Islet of Langerhans (tissue), 1 donor: ENCODE measurements around the gene RPE65.
"Not testable (repeated sequence)": the region's sequence is repeated elsewhere in the genome, so short reads cannot be mapped to it uniquely, and the experiment has no call there.

Experiments
- FAIRE-seq: peaks from one replicate; lab custom pipeline; 2011; peaks lifted over from hg19 to GRCh38; lab: Jason Lieb, UNC

Gene RPE65

DNA sequence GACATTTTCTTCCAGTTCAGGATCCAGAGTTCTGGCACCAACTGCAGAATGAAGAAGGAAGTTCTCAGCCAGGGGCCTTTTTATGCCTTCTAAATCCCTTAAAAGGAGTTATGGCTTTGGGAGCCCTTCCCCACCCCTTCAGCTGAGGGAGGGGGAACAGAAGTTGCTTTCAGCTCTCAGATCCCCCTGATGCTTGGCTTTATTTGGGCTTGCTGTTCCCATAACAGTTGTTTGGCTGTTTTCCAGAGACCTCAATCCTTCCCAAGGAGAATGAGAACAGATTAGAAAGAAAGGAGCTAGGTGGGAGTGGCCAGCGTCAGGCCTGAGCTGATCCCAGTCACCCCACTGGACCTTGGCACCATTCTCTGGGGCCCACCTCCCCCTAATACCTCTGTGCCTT, at the start of gene RPE65:
RPE65 (minus strand) TSS at position 54 of the 400 bp plus-strand sequence; CDS start at position 5, 49 bp downstream.
- FAIRE-seq: no peak

DNA sequence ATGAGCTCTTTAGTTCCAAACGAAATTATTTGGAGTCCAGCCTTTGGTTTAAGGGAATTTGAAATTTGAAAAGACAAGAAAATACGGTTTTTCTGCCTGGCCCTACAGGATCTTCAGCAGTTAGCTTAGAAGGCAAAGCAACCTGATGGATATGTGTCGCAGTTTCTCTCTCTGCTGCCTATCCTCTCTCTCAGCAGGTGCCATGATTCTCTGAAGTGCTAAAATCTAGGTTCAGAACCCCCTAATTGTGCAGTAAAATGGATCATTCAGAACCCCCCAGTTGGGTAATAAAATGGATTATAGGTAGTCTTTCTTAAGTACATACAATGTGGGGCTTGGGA, 47.6 kb upstream of the RPE65 start:
- FAIRE-seq: no peak

DNA sequence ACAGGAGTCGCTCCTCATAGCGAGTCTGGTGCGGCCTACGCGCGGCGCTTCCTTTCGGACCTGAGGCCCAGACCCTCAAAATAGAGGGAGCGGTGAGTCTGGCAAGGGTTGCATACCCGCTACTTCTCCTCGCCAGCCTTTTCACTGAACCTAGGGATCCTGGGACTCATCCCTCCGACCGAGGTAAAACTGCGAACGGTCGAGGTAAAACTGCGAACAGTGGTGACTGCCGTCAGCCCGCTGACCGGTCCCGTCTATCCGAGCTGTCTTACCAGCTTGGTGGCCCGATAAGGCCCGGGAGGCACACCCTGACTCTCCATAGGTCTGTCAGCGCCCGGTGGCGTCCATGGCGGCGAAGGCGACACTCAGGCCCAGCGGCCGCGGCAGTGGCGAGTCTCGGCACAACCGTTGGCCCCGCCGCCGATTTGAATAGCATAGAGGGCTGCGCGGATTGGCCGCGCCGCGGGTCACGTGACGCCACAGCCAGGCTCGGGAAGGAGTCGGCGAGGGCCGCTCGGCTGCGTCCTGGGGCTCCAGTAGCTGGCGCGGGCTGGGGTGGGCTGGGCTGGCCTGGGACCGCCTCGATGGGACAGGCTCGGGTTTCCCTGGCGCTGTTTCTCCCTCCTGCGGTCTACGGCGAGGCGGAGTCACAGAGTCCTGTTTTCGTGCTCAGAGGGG, 47.1 kb upstream of the RPE65 start, which contains the start of gene DEPDC1:
DEPDC1 (minus strand) TSS at position 403 of the 678 bp plus-strand sequence; CDS start at position 320, 83 bp downstream.
- no peak for FAIRE-seq

DNA sequence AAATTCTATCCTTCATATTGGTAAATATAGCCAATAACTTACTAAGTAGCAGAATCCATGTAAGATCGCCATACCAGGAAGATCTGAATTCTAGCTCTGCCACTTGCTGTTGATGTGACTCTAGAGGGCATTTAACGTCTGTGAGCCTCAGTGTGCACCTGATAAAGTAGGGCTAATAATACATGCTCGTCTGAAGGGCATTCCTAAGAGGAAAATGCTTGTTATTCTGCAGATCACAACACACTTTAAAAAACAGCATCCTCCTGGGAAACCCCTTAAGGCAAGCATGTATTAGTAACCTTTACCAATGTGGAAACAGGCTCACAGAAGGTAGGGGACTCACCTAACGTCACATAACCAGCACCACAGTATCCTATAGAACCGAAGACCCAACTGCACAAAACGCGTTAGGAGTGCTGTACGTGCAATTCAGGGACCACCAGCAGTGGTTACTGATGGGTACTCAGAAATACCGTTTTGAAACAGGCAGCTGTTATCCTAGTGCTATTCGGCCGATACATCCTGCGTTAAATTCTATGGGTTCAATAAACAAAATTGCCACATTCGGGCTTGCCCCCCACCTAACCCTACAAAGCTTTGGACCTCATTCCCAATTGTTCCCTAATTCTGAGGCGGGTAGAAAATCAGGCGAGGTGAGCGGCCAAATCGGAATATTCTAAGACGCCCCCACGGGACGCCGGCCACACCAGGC, 46.4 kb upstream of the RPE65 start:
- FAIRE-seq: no peak

DNA sequence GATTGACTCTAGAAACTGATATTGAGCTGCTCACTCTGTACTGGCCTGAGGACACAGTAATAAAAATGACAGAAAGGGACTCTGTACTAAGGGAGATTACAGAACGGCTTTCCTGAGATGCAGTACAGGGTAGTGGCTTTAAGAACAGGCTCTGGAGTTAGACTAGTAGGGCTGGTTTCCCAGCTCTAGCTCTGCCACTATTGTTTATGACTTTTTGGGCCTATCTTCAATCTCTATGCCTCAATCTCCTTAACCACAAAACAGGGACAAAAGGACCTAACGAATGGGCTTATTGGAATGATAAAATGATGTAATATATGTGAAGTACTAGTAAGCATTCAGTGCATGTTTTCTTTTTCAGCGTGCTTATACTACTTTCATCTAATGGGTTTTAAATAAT, 45.8 kb upstream of the RPE65 start:
- no peak for FAIRE-seq

DNA sequence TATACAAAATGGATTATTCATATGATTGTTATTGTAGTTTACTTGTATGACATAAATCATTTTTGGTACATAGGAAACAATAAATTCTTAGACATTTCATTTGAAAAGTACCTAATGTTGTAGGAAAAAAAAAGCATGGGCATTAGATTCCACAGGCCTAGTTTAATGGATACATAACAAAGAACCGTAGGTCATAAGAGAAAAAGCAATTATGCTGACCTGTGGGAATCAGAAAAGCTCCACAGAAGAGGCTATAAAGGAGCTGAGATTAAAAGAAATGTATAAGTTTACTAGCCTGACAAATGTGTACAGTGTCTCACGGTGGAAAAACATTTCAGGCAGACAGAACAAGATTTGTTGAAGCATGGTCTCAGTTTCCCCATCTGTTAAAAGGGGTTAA, 43.4 kb upstream of the RPE65 start:
- no peak for FAIRE-seq

DNA sequence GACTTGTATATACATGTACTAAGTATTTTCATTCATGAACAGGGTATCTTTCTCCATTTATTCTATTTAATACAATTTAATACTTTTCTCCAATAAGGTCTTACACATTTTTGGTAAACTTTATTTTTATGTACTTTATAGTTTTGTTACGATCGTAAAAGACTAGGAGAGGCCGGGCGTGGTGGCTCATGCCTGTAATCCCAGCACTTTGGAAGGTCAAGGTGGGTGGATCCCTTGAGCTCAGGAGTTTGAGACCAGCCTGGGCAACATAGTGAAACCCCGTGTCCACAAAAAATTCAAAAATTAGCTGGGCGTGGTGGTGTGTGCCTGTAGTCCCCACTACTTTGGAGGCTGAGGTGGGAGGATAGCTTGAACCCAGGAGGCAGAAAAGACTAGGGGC, 42.5 kb upstream of the RPE65 start:
- not testable (repeated sequence) for FAIRE-seq

DNA sequence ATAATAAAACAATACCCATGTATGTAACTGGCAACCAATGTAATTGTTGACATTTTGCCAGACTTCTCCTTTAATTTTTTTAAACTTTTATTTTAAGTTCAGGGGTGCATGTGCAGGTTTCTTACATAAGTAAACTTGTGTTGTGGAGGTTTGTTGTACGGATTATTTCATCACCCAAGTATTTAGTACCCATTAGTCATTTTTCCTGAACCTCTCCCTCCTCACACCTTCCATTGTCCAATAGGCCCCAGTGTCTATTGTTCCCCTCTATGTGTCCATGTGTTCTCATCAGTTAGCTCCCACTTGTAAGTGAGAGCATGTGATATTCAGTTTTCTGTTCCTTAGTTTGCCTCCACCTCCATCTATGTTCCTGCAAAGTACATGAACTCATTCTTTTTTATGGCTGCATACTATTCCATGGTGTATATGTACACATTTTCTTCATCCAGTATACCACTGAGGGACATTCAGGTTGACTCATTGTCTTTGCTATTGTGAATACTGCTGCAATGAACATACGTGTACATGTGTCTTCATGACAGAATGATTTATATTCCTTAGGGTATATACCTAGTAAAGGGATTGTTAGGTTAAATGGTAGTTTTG, 40.4 kb upstream of the RPE65 start:
- FAIRE-seq: no peak

DNA sequence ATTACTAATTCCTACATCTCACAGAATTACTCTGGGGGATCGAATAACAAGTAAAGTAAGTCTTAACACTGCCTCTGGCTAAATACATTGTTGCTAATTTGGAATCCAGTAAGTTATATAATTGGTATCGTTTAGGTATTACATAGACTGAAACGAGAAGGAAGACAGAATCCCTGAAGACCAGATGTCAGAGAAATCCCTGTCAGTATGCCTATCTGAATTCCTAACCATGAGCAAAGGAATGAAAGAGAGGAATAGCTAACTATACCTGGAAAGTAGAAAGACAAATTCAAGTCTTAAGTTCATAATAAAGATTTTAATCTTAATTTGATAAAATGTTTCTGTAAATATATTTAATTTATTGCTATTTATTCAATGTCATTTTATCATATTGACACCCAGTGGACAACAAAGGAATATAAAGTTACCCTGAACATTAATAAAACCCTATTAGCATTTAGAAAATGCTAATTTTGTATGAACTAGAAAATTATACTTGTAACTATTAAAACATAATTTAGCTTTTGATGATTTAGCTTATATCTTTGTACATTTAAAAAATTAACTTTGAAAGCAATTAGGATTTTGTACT, 35.8 kb upstream of the RPE65 start:
- FAIRE-seq: no peak

DNA sequence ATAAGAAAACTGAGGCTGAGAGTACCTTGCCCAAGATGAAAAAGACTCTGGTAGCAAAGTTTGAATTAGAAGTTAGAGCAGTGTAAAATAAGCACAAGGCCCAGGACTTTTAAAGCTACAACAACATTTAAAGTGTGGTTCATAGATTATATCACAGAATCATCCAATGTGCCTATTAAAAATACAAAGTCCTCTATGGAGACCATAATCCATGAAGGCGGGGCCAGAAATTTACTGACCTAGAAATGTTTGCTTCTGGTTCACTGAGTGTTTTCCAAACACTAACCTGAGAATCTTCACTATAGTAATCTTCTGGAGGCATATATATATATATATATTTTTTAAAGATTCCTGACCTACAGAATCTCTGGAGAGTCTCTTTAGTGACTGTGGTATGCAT, 34.9 kb upstream of the RPE65 start:
- FAIRE-seq: no peak

DNA sequence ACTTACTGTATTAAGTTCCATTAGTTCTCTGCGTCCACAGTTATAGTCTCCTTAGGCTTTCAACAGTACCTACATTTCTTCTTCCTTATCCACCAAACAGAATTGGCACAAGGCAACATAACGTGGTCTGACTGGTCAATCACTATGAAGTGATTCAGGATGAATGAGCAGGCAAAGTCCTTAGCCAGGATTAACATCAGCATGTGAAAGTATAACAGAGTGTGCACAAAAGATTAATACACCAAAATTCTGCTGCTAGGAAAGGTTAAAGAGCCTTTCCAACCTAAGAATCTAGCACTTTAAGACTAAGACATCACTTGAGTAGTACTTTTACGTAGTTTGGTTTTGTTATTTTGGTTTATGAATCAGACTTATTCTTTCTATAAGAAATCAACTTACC, 31.3 kb upstream of the RPE65 start:
- no peak for FAIRE-seq

DNA sequence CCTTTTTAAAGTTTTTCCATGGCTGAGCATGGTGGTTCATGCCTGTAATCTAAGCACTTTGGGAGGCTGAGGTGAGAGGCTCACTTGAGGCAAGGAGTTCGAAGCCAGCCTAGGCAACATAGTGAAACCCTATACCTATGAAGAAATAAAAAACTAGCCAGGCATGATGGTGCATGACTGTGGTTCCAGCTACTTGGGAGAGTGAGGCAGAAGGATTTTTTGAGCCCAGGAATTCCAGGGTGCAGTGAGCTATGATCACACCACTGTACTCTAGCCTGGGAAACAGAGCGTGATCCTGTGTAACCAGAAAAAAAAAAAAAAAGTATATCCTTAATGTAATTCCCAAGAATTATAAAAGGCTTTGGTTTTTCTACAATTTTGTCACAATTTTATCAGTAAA, 29.7 kb upstream of the RPE65 start:
- no peak for FAIRE-seq

DNA sequence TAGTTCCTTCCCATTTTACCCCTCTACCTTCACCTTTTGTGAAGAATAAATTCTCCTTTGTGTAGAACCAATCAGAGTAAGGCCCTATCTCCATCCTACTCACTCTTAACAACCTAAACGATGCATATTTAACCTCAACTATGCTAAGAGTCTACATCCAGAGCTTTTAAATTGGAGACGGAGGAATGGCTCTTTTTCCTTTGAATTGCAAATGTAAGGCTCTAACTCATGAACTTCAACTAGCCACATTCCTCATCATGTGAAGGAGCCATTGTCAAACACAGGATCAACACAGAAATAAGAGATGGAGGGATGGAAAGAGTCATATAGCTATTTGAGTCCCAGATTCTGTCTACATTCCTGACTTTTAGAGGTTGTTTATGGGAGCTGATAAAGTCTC, 28.9 kb upstream of the RPE65 start:
- no peak for FAIRE-seq

DNA sequence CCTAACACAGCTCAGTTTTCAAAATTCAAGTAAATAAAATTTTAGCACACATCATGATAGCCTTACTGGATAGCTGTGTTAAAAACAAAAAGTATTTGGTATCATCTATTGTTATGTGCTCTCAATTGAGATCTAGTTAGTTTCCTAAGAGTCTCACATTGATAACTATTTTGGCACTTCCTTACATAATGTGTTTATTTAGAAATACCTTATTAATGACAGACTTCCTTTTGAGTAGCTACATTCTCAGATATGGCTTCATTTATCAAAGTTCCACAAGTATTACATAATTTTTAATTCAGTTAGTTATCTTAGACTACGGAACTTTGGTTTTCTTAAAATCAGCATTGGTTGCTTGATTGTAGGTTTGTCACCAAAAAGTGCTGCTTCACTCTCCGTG, 26.9 kb upstream of the RPE65 start:
- not testable (repeated sequence) for FAIRE-seq

DNA sequence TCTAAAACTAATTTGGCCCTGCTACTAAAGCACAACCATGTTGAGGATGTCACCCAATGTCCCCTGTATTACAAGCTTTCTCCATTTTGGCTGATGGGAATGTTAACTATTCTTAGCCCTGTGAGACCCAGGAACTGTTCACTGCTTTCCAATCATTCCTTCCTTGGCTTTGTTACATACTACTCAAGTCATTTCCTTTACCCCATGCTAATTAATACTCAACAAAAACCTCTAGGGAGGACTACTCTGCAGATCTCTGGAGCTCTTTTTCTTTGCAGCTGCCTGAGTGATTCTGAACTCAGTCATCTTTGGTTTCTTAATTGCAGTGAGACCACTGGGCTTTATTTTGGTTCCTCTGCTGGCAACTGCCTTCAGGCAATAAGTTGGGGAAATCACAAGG, 23.3 kb upstream of the RPE65 start:
- FAIRE-seq: no peak

DNA sequence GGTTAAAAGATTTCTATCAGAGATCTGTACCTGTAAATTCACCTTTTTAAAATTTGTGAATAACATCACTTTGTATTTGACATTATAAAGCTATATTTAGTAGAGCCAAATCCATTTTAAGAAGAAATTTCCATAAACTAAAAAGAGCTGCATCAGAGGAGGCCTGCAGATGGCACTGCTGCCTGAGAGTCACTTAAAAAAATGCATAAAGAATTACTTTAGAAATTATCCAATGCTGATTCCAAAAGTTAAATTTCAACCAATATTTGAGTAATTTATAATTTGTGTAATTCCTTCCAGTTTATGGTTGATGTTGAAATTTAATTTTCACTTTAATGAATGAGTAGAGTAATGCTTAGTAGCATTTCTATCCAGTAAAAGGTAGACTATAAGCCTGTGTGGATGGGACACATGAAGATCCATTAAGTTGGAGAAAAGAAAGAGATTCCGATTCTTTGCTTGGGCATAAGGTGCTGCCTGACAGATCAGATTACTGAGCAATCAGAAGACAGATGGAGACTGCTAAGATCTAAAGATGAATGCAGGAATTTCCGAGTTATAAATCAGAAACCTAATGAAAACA, 20.7 kb upstream of the RPE65 start:
- FAIRE-seq: peak; percentile 94

DNA sequence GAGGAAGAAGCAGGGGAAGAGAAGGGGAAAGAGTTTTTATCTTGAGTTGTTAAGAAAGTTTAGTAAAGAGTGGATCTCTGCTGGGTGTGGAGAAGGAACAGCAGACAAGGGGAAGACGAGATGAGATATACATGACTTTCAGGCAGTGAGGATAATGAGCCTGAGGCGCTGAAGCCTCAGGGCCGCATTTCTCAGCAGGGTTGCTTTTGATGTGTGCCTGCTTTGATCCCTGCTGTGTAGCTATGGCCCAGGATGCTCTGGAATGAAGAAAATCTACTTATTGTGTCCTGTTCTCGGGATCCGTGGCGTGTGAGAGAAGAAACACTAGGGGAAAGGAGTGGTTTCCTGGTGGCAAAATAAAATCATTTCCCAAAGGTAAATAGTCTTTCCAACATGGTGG, 15.1 kb upstream of the RPE65 start:
- FAIRE-seq: no peak

DNA sequence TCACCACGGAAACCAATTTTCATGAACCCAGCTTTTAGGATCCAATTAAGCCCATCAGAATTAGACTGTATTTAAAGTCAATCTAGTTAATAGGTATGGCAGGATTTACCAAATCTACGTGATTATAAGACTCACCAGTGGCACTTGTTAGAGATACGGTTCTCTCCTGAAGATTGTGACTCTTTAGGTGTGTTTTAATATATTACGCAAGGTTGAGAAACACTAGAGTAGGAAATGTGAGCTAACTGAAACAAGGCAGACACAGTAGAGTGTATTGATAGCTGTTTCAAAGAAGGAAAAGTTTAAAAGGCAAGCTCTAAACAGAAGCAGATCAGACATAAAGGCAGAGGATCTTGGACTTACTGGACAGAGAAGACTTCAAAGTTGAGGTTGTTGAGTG, 11.2 kb upstream of the RPE65 start:
- no peak for FAIRE-seq

DNA sequence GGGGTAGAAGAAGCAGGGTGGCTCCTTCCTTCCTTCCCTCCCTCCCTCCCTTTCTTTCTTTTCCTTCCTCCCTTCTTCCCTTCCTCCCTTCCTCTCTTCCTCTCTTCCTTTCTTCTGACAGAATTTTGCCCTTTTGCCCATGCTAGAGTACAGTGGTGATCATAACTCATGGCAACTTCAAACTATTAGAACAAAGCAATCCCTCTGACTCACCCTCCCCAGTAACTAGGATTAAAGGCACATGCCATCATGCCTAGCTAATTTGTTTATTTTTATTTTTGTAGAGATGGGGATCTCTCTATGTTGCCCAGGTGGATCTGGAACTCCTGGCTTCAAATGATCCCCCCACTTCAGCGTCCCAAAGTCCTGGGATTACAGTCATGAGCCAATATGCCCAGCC, 10.0 kb upstream of the RPE65 start:
- no peak for FAIRE-seq

DNA sequence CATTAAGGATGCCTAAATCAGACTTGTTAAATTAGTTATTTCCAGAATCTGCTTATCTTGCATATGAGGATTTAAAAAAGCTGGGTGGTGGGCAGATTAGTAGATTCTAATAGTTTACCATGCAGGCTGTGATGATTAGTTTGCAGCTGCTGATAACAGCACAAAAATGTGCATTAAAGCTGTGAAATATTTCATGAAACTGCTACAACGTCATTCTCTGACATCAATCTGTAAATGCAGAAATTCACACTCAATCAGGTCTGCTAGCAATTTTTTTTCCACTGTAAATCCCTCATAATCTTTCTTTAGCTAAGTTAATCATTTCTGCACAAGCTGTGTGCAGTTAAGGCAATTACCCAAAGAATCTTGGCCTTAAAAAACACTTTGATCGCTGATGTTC, 9.3 kb upstream of the RPE65 start:
- FAIRE-seq: no peak

DNA sequence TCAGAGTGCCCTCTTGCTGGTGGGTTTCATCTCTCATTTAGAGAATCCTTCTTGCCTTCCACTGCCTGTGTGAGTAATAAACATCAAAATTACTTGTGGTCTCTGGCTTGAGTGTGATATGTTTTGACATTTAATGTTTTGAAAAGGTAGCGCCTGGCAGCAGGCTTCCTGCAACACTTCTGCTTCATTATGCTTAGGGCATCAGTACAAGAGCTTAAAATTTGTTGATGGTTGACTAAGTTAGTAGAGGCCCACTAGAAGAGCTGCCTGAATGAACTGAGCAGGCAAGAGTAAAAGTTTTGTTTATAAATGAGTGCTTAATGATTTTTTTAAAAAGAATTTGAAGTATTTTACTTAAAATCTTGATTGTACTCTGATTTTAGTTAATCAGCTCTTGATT, 6.4 kb upstream of the RPE65 start:
- no peak for FAIRE-seq

DNA sequence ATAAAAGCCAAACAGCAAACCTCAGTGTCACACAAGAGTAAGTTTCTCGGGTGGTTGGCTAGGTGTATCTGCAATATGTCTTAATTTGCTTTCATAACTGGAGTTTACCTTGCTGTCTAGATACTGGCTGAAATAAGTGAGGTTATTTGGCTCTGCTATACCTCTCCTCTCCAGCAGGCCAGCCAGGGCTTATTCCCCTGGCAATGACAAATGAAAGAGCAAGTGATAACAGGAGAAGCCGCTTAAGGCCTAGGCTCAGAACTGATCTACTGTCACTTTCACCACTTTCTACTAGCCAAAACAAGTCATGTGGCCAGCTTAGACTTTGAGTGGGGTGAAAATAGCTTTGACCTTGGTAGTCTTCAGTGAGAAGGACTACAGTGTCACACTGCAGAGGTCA, 4.8 kb upstream of the RPE65 start:
- no peak for FAIRE-seq

DNA sequence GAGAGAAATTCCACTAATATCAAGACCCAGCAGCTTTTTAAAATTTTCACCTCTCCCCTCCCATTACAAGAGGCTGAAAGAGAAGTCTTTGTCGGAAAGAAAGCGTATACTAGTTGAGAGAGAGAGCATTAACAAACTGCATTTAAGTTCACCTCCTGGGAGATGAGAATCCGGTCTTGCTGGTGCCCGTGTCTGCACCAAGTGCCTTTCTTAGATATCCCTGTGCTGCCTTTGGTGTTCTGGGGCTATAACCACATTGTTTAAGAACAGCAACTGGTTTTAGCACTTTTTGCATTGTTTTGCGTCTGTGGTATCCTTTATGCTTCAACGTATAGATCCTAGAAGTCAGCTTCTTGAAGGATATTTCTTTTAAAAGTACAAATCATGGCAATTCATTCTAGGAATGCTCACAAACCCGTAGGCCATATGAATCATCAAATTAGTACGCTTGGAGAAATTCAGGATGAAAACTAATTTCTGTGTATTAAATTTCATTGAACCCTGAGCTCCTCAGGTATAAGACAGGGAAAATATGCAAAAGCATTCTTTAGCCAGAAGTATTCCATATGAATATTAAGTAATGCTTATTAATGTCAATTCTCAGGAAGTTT, 3.4 kb upstream of the RPE65 start:
- FAIRE-seq: no peak
